Hepatocyte (in vitro differentiated cells): ENCODE measurements around the gene HSPA4. TPM values are rescaled to one million over a fixed set of nuclear protein-coding genes. Genes with fewer than 3 reads are reported as not detected.

Experiments
- DNase-seq: peaks from one replicate; pipeline ENCODE4 v3.0.0-alpha.2; 2016; ENCODE audit warnings: low spot score
- H2AFZ ChIP-seq: fragments of 200-600 bp; sonication (generic); 2 replicates; pipeline ENCODE4 v1.6.0; 2016; ENCODE audit warnings: antibody characterized with exemption, mild to moderate bottlenecking
- H3K27ac ChIP-seq: fragments of 200-600 bp; sonication (generic); 2 replicates; pipeline ENCODE4 v1.5.1; 2016; ENCODE audit warnings: mild to moderate bottlenecking
- H3K27me3 ChIP-seq: fragments of 200-600 bp; sonication (generic); 2 replicates; pipeline ENCODE4 v1.6.1; 2016
- H3K36me3 ChIP-seq: fragments of 200-600 bp; sonication (generic); replicated peaks from 2 replicates; pipeline ENCODE4 v1.5.1; 2016; ENCODE audit warnings: low read depth; ENCODE audit not compliant: insufficient read depth
- H3K4me1 ChIP-seq: fragments of 200-600 bp; sonication (generic); 2 replicates; pipeline ENCODE4 v1.5.1; 2016; ENCODE audit warnings: mild to moderate bottlenecking, moderate library complexity; ENCODE audit not compliant: insufficient read depth
- H3K4me2 ChIP-seq: fragments of 200-600 bp; sonication (generic); 2 replicates; pipeline ENCODE4 v1.6.0; 2016
- H3K4me3 ChIP-seq: fragments of 200-600 bp; sonication (generic); 2 replicates; pipeline ENCODE4 v1.5.1; 2016; ENCODE audit warnings: mild to moderate bottlenecking
- H3K79me2 ChIP-seq: fragments of 200-600 bp; sonication (generic); 2 replicates; pipeline ENCODE4 v1.6.0; 2017; ENCODE audit warnings: mild to moderate bottlenecking
- H3K9me2 ChIP-seq: fragments of 200-600 bp; sonication (generic); replicated peaks from 2 replicates; pipeline ENCODE4 v1.6.0; 2017; ENCODE audit warnings: mild to moderate bottlenecking; ENCODE audit not compliant: insufficient read depth
- H3K9me3 ChIP-seq: fragments of 200-600 bp; sonication (generic); 2 replicates; pipeline ENCODE4 v1.5.1; 2016; ENCODE audit warnings: low read depth, mild to moderate bottlenecking
- H4K20me1 ChIP-seq: fragments of 200-600 bp; sonication (generic); 2 replicates; pipeline ENCODE4 v1.6.0; 2016; ENCODE audit warnings: mild to moderate bottlenecking; ENCODE audit not compliant: insufficient read depth, poor library complexity, severe bottlenecking
- EZH2 ChIP-seq: fragments of 200-600 bp; sonication (generic); IDR thresholded peaks from 2 replicates; pipeline ENCODE4 v1.6.1; 2016; ENCODE audit warnings: antibody characterized with exemption, mild to moderate bottlenecking, borderline replicate concordance
- EZH2phosphoT487 ChIP-seq: fragments of 200-600 bp; sonication (generic); IDR thresholded peaks from one replicate; pipeline ENCODE4 v1.6.1; 2018; ENCODE audit warnings: antibody characterized with exemption, mild to moderate bottlenecking, low read depth, moderate library complexity; ENCODE audit not compliant: unreplicated experiment, severe bottlenecking
- WGBS: methylation state at CpG from one replicate; pipeline ENCODE4 v1.1.6; 2016; ENCODE audit warnings: low lambda C conversion rate; ENCODE audit errors: missing lambda C conversion rate; 5-methylcytosine and 5-hydroxymethylcytosine counted together
- polyA plus RNA-seq: library from polyadenylated mRNA; unstranded; fragments of >200 nt; fragmentation: Nextera tagmentation; extraction: Ambion mirVana; gene quantifications from 2 replicates; pipeline ENCODE4 v1.2.1, GENCODE V29; 2016
- total RNA-seq: library from RNA; depleted of rRNA; stranded (reverse); fragments of >200 nt; gene quantifications from 2 replicates; pipeline ENCODE4 v1.2.3, GENCODE V29; 2014
- TF ChIP-seq, protein P1 (sequence below): fragments of 200-600 bp; sonication (generic); IDR thresholded peaks from 2 replicates; pipeline ENCODE4 v1.5.1; 2016; ENCODE audit warnings: antibody characterized with exemption, mild to moderate bottlenecking; ENCODE audit not compliant: poor library complexity

Gene HSPA4
- total and polyA plus RNA-seq, 2 experiments from 2014 or later, result 87.1 to 110 TPM

DNA sequence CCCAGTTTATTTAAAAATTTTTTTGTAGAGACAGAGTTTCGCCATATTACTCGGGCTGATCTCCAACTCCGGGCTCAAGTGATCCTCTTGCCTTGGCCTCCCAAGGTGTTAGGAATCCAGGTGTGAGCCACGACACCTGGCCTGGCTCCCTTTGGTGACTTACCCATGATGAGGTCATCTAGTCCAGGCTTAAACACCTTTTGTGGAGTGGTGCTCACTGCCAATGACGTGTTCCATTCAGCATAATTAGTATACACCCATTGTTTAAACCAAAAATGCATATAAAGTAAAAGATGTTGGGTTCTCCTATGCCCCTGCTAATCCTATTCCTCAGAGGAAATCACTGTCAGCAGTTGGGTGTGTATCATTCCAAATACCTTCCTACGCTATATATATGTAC lies 91.0 kb downstream of the HSPA4 start:
- no peaks in the 10 kb centered on the region for H3K27me3 ChIP-seq
- TF ChIP-seq EZH2 (no peak), EZH2phosphoT487 (no peak)
- TF ChIP-seq, protein P1, sequence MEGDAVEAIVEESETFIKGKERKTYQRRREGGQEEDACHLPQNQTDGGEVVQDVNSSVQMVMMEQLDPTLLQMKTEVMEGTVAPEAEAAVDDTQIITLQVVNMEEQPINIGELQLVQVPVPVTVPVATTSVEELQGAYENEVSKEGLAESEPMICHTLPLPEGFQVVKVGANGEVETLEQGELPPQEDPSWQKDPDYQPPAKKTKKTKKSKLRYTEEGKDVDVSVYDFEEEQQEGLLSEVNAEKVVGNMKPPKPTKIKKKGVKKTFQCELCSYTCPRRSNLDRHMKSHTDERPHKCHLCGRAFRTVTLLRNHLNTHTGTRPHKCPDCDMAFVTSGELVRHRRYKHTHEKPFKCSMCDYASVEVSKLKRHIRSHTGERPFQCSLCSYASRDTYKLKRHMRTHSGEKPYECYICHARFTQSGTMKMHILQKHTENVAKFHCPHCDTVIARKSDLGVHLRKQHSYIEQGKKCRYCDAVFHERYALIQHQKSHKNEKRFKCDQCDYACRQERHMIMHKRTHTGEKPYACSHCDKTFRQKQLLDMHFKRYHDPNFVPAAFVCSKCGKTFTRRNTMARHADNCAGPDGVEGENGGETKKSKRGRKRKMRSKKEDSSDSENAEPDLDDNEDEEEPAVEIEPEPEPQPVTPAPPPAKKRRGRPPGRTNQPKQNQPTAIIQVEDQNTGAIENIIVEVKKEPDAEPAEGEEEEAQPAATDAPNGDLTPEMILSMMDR, result no peak
- WGBS, result 86% methylated on average over 6 of the region's 6 CpGs
- H3K79me2 ChIP-seq, result no peaks in the 10 kb centered on the region
- no peaks in the 10 kb centered on the region for H3K4me1 ChIP-seq
- H3K27ac ChIP-seq, result no peak overlapping the region
- no peaks in the 10 kb centered on the region for H3K9me3 ChIP-seq
- H3K4me3 ChIP-seq, result no peak overlapping the region
- H4K20me1 ChIP-seq, result no peaks in the 10 kb centered on the region
- no peak overlapping the region for H2AFZ ChIP-seq
- H3K9me2 ChIP-seq, result no peaks in the 10 kb centered on the region
- no peak overlapping the region for H3K4me2 ChIP-seq
- no peaks in the 10 kb centered on the region for H3K36me3 ChIP-seq
- DNase-seq, result no peak

DNA sequence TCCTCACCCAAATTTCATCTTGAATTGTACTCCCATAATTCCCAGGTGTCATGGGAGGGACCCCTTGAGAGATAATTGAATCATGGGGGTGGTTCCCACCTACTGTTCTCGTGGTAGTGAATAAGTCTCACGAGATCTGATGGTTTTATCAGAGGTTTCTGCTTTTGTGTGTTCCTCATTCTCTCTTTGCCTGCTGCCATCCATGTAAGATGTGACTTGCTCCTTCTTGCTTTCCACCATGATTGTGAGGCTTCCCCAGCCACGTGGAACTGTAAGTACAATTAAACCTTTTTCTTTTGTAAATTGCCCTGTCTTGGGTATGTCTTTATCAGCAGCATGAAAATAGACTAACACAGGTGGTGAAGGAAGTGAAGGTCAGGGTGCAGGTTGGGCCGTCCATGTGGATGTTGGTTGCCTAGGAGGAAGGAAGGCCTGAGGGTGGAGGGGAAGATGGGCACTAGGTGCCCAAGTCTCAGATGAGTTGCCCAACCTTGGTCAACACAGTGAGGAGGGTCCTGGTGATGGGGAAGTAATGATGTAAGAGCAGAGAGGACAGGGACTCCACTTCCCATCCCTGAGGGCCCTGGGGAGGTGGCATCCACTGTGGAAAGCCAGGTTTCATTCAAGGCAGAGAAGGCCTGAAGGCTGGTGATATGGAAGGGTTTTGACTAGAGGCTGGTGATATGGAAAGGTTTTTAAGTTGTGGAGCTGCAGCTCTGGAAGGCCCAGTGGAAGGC lies 92.6 kb downstream of the HSPA4 start:
- Histone ChIP-seq H3K4me3 (no peak overlapping the region), H3K4me1 (no peaks in the 10 kb centered on the region), H3K27me3 (no peaks in the 10 kb centered on the region), H4K20me1 (no peaks in the 10 kb centered on the region), H3K79me2 (no peaks in the 10 kb centered on the region), H3K27ac (no peak overlapping the region), H2AFZ (no peak overlapping the region), H3K36me3 (no peaks in the 10 kb centered on the region), H3K9me3 (no peaks in the 10 kb centered on the region), H3K4me2 (no peak overlapping the region), H3K9me2 (no peaks in the 10 kb centered on the region)
- 72% methylated on average over 4 of the region's 4 CpGs for WGBS
- TF ChIP-seq, protein P1, result no peak
- TF ChIP-seq EZH2 (no peak), EZH2phosphoT487 (no peak)
- no peak for DNase-seq

DNA sequence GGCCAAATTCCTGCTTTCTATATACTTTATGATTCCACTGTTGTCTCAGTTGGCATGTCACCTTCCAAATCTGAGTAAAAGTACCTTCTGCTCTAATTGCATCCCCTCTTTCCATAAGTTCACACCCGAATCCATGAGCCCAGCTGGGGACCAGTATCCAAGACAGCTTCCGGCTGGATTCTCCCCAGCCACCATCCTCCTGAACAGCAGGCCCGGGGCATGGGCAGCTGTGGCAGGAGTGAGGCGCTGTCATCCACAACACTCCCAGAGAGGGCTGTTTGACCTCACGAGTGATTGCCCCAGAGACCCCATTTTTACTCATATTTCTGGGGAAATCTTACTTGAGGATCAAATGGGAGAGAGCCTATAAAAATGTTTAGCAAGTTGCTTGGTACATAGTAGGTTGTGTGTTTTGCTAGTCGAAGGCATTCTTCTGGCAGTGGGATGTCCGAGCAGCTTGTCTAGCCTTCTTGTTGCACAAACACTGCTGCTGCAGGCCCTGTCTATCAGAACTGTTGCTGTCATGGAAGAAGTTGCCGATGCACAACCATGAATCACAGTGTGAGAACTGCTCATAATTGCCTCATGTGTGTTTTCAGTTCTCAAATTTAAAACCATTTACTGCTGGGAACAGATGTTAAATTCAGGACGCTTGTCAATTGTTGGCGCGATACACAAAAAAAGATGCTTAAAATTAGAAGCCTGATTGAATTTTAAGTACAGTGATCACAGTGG lies 93.8 kb downstream of the HSPA4 start:
- Histone ChIP-seq H3K9me3 (no peaks in the 10 kb centered on the region), H3K9me2 (no peaks in the 10 kb centered on the region), H3K4me3 (no peak overlapping the region), H3K36me3 (no peaks in the 10 kb centered on the region), H4K20me1 (no peaks in the 10 kb centered on the region), H2AFZ (no peak overlapping the region), H3K79me2 (no peaks in the 10 kb centered on the region), H3K4me1 (peaks cover 5% of the 10 kb centered on the region), H3K27me3 (no peaks in the 10 kb centered on the region), H3K4me2 (no peak overlapping the region), H3K27ac (no peak overlapping the region)
- TF ChIP-seq EZH2phosphoT487 (no peak), EZH2 (no peak)
- TF ChIP-seq, protein P1, result no peak
- WGBS, result 92% methylated on average over 11 of the region's 11 CpGs
- DNase-seq, result no peak
